Measurements from ENCODE around the gene ZGPAT.
A peak's percentile ranks its signal among the peaks of the same experiment; 100 is the strongest.

The ZGPAT gene

GRCh38 chr20:63678667-63679465 lies 29.0 kb upstream of the ZGPAT start:
- no peak for DNase-seq

DNA sequence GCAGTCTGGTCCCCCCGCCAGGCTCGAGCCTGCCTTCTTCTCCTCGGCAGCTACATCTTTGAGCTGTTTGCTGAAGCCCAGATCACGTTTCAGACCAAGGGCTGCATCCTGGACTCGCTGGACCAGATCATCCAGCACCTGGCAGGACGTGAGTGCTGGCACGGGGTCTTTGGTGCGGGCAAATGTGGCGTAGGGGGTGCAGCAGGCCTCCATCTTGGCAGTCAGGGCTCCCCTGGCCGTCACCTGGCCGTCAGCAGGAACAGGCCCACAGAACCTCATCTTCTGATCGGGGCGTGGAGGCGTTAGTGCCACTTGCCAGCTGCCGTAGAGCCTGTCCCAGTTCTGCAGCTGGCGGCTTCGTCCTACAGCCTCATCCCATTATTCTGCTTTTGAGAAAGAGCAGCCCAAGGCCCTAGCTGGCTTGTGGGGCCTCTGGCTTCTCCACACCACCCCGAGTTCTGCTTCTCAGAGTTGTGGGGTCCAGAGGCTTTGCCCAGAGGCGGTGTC lies 28.0 kb upstream of the ZGPAT start:
- no peak for DNase-seq

DNA sequence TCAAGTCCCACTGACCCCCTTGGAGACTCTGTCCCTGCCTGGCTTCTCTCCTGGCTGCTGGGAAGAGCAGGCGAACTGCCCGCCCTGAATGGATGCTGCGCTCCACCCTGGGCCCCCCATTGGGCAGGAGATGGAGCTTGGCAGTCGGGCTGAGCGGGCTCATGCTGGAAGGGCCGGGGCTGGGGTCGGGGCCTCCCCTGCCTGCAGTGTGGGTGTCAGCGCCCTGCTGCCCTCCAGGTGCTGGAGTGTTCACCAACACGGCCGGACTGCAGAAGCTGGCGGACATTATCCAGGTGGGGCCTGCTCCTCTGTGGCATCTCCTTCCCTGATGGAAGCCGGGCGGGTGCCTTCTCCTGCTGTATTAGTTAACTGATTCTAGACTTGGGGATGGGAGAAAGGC lies 27.4 kb upstream of the ZGPAT start:
- no peak for DNase-seq

- no peak for DNase-seq
Observed at GRCh38 chr20:63680857-63681608, 26.8 kb upstream of the ZGPAT start.

- DNase-seq: no peak
Observed at GRCh38 chr20:63681609-63682142, 26.2 kb upstream of the ZGPAT start.

GRCh38 chr20:63682384-63683139 lies 25.3 kb upstream of the ZGPAT start:
- DNase-seq: no peak

DNA sequence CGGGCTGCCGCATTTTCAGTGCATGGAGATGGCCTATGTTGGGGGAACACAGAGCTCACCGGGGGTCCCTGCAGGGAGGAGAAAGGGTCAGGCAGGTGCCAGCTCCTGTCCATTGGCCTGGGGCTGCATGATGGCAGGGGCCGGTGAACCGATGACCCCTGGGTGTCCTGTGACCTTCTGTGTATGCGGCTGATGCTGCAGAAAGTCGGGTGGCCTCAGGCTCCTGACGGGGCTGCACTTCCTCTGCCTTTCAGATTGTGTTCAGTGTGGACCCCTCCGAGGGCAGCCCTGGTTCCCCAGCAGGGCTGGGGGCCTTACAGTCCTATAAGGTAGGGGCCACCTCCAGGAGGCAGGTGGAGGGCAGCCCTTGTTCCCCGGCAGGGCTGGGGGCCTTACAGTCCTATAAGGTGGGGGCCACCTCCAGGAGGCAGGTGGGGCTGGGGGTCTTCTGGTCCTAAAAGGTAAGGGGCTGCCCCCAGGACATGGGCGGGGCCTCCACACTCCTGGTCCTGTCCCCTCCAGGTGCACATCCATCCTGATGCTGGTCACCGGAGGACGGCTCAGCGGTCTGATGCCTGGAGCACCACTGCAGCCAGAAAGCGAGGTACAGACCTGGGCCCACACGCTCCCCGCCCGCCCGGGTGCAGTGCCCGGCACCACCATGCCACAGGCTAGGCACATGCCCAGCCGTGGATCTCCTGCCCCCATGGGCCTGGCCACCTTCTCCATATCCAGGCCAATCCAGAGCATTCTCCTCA lies 22.4 kb upstream of the ZGPAT start:
- DNase-seq: no peak

DNA sequence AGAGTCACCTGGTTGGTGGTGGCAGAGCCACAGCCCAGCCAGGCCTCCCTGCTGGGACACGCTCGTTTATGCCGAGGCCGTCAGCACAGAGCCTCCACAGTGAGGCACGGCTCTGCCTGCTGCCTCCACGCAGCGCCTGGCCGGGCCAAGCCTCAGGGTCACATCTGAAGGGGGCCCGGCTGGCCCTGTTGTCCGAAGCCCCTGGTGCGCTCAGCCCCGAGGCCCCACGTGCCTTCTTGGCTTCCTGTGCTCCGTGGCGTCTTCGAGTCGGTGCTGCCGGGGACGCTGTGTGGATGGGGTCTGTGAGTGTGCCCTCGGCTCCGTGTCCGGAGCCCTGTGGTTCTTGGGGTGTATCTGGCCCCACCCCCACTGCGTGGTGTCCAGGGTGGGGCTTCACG lies 21.7 kb upstream of the ZGPAT start:
- DNase-seq: no peak

DNA sequence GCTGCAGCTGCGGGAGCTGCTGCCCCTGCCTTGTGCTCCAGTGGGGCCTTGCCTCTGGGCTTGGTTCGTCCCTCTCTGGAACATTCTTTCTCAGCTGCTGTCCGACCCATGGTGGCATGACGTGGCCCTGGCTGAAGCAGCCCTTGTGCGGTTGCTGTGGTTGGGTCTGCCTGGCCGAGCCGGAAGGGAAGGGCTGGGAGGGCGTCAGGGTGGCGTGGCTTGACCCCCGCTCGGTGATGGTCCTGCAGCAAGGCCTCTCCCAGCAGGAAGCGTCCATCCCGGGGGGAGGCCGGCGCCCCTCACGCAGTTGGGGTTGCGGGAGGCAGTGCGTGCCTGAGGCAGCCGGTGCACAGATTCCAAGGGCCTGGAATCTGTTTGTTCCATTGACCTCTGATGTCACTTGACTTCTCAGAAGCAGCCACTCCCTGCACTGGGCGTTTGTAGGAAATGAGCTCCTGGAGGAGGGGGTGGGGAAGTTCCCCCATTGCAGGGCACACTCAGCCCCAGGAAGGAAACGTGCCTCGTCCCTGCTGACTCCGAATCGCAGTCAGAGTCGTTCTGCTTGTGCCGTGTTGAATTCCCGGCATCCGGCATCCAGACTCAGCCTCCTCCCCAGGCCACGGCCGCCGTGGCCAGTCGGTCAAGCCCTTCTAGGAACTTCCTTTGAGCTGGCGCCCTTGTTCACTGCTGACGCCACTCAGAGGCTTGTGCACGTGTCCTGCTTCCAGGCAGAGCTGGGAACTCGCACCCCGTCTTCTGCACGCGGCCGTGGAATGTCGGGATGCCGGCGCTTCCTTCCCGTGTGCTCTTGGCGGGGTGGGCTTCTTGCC lies 21.1 kb upstream of the ZGPAT start:
- peak; percentile 68 for DNase-seq

GRCh38 chr20:63687419-63688178 lies 20.2 kb upstream of the ZGPAT start:
- DNase-seq: no peak

DNA sequence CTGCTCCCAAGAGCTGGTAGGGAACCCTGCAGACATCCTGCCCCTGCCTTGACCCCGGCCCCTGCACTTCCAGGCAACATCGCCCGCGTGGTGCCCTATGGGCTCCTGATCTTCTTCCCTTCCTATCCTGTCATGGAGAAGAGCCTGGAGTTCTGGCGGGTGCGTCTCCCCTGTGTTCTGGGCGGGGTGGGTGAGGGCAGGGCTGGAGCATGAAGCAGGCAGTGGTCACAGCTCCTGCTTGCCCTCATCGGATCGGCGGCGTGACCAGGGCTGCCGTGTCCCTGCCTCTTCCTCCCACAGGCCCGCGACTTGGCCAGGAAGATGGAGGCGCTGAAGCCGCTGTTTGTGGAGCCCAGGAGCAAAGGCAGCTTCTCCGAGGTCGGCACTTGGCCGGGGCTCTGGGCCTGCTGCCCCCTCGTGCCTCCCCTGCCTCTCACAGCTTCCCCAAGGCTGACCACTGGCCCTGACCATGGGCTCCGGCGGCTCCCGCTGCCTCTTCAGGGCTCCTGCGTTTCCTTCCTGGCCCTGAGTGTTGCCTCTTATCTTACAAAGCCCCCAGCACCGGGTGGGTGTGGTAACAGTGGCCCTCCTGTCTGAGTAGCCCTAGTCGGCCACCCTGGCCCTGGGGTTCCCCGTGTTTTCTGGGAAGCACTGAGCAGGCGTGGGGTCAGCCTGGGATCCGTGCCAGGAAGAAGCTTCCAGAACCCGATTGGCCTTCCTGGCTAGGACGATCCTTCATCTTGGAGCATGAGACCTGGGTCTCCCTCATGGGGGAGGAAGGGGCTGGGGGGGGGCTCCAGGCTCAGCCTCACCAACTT lies 19.4 kb upstream of the ZGPAT start:
- DNase-seq: no peak

DNA sequence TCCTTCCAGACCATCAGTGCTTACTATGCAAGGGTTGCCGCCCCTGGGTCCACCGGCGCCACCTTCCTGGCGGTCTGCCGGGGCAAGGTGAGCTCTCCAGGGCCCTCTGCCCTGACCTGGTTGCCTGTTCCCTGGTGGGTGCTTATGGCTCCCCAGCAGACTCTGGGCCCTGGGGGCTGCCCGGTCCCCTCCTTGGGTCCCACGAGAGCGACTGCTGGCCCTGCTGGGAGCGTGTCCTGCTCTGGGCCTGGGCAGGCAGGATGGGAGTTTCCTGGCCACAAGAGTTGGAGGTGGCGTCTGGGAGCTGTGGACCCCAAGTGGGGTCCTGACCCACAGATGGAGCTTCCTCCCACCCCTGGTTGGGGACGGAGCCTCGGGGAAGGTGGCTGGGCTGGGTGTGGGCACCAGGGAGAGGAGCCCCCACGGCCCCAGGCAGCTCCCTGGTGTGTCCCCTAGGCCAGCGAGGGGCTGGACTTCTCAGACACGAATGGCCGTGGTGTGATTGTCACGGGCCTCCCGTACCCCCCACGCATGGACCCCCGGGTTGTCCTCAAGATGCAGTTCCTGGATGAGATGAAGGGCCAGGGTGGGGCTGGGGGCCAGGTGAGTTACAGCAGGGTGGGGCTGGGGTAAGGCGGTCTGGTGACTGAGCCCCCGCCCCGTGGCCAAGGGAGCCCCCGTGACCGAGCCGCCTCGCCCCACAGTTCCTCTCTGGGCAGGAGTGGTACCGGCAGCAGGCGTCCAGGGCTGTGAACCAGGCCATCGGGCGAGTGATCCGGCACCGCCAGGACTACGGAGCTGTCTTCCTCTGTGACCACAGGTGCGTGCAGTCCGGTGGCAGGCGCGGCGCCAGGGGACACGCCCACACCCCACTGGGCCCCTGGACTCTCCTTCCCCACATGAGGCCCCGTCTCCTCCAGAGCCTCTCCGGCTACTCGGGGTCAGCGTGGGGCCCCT lies 18.5 kb upstream of the ZGPAT start:
- DNase-seq: no peak

DNA sequence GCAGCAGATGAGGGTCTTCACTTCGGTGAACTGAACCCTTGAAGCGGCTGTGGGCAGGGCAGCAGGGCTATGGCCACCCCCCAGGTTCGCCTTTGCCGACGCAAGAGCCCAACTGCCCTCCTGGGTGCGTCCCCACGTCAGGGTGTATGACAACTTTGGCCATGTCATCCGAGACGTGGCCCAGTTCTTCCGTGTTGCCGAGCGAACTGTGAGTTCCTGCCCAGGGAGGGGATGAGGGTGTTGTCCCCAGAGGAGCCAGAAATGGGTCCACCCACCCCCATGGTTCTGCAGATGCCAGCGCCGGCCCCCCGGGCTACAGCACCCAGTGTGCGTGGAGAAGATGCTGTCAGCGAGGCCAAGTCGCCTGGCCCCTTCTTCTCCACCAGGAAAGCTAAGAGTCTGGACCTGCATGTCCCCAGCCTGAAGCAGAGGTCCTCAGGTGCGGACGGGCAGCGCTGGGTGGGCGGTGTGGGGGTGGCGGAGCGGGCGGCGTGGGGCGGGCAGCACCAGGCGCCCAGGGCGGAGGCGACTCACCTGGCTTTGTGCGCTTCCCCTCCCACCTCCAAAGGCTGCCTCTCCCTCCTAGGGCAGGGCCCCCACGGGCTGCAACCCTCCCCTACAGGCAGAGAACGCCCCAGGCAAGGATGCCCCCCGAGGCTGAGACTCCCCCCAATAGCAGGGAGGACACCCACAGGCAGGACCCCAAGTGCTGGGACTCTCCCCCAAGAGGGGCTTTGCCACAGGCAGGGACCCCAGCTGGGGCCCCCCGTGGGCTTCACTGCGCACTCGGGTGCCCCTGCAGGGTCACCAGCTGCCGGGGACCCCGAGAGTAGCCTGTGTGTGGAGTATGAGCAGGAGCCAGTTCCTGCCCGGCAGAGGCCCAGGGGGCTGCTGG lies 17.6 kb upstream of the ZGPAT start:
- DNase-seq: no peak

DNA sequence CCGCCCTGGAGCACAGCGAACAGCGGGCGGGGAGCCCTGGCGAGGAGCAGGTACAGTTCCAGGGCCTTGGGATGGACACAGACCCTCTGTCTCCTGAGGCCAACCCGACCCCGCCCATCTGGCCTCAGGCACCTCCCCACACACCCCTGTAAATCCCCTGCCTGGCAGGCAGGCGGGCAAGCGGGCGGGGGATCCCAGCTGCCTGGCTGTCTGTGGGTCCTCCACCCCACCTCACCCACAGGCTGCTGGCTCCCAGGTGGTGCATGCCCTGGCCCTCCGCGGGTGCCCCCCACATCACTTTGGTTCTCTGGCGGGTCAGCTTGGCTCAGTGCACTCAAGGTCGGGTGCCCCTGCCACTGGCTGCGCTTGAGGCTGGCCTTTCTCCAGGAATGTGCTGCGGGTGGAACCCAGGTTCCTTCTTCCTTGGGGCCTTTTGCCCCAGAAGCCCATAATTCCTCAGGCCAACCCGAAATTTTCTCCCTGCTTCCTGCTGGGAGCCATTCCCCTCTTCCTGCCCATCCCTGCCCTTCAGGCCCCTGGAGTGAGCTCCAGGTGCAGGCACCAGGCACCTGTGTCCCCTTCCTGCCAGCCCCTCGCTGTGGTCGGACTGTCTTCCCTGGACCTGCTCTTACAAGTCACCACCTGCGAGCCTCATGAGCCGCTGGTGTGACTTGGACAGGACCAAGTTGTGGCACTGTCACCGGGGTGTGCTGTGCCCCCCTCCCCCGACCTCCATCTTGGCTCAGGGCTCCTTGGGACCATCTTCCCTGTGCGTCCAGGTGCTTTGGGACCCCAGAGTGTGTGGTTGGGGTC lies 16.7 kb upstream of the ZGPAT start:
- DNase-seq: no peak

DNA sequence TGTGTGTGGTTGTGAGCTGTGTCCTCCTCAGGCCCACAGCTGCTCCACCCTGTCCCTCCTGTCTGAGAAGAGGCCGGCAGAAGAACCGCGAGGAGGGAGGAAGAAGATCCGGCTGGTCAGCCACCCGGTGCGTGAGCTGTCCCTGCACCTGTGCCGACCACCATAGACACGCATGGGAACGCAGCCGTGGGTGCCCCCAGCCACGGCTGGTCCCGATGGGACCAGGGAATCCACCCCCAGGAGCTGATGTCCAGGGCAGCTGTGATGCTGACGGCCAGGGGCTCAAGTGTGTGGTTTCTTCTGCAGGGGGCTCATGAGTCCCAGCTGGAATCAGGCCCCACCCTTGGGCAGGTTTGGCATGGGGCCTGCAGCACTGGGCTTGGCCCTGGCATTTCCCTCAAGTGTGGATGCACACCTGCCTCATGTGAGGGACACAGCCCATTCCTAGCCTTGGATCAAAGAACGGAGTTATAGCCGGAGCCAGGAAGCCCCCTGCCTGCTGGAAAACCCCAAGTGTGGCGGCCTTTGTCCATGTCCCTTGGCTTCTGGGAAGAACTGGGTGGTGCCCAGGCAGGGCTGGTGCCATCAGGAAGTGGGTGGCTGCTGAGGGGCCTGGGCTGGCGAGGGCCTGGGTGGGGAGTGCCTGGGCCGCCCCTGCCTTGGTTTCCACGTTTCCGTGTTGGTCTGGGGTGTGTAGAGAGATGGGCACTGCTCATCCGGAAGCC lies 16.0 kb upstream of the ZGPAT start:
- DNase-seq: no peak
